ENCODE results near the gene RERE.

RERE gene

GRCh38 chr1:8332806-8333205, 484.6 kb downstream of the RERE start:
- DNase-seq (ENCODE audit: low read depth in 2 of 2), result no peak

- DNase-seq (ENCODE audit: low read depth in 2 of 2), result no peak
Observed at GRCh38 chr1:8330271-8331125, 486.9 kb downstream of the RERE start.

- no peak for DNase-seq (ENCODE audit: low read depth in 2 of 2)
Observed at GRCh38 chr1:8329858-8330257, 487.6 kb downstream of the RERE start.

GRCh38 chr1:8329439-8329838, 488.0 kb downstream of the RERE start:
- DNase-seq (ENCODE audit: low read depth in 2 of 2), result no peak

GRCh38 chr1:8328271-8328670, 489.2 kb downstream of the RERE start:
- DNase-seq (ENCODE audit: low read depth in 2 of 2), result no peak

- DNase-seq (ENCODE audit: low read depth in 2 of 2), result no peak
Observed at GRCh38 chr1:8326265-8326664, 491.2 kb downstream of the RERE start.

- no peak for DNase-seq (ENCODE audit: low read depth in 2 of 2)
Observed at GRCh38 chr1:8325771-8326170, 491.7 kb downstream of the RERE start.

- DNase-seq (ENCODE audit: low read depth in 2 of 2), result no peak
Observed at GRCh38 chr1:8324176-8324810, 493.1 kb downstream of the RERE start.

GRCh38 chr1:8323706-8324105, 493.7 kb downstream of the RERE start:
- no peak for DNase-seq (ENCODE audit: low read depth in 2 of 2)

- no peak for DNase-seq (ENCODE audit: low read depth in 2 of 2)
Observed at GRCh38 chr1:8321612-8322011, 495.8 kb downstream of the RERE start.

GRCh38 chr1:8318436-8318835, 499.0 kb downstream of the RERE start:
- no peak for DNase-seq (ENCODE audit: low read depth in 2 of 2)

GRCh38 chr1:8317647-8318381, 499.6 kb downstream of the RERE start, which contains the start of gene SLC45A1:
Gene SLC45A1 (plus strand): TSS chr1:8318114. CDS start chr1:8324330, 6,216 bp downstream.
- peak; percentile 61 to 66 for DNase-seq (ENCODE audit: low read depth in 2 of 2)

GRCh38 chr1:8315573-8316475, 501.6 kb downstream of the RERE start:
- DNase-seq (ENCODE audit: low read depth in 2 of 2), result no peak

GRCh38 chr1:8314346-8315280, 502.8 kb downstream of the RERE start:
- peak in 1 of 2 donors; percentile 5 for DNase-seq (ENCODE audit: low read depth in 2 of 2)

GRCh38 chr1:8313231-8313630, 504.2 kb downstream of the RERE start:
- DNase-seq (ENCODE audit: low read depth in 2 of 2), result no peak

GRCh38 chr1:8312235-8313218, 504.9 kb downstream of the RERE start:
- DNase-seq (ENCODE audit: low read depth in 2 of 2), result no peak

GRCh38 chr1:8311068-8311718, 506.2 kb downstream of the RERE start:
- DNase-seq (ENCODE audit: low read depth in 2 of 2), result no peak

GRCh38 chr1:8307628-8308027, 509.8 kb downstream of the RERE start:
- DNase-seq (ENCODE audit: low read depth in 2 of 2), result no peak

GRCh38 chr1:8303876-8304275, 513.6 kb downstream of the RERE start:
- no peak for DNase-seq (ENCODE audit: low read depth in 2 of 2)

Measured in stimulated activated CD8-positive, alpha-beta memory T cell treated with anti-CD3 and anti-CD28 coated beads, Interleukin-2, amount 100 ng/mL, for 1 hour (primary cell).